ENCODE results near the gene CD200.

- TF ChIP-seq ZSCAN29 (IDR thresholded peaks at IDR 0.05) (no peak), TCF7 (IDR thresholded peaks at IDR 0.05; ENCODE audit: borderline replicate concordance) (no peak), SP1 (IDR thresholded peaks at IDR 0.05; ENCODE audit: low read depth, low read length) (no peak)
Observed at GRCh38 chr3:112303764-112304325, 29.1 kb upstream of the CD200 start.

All from GM12878 (cell line).